Measurements from ENCODE around the gene C9orf72. TPM values are rescaled to one million over a fixed set of nuclear protein-coding genes. Genes with fewer than 3 reads are reported as not detected.

Gene C9orf72
- total and polyA plus RNA-seq, 2 of the 8 experiments (the other 6 are each of a cell fraction or from before 2014, with no cell fraction given): 7.2 to 17.5 TPM

DNA sequence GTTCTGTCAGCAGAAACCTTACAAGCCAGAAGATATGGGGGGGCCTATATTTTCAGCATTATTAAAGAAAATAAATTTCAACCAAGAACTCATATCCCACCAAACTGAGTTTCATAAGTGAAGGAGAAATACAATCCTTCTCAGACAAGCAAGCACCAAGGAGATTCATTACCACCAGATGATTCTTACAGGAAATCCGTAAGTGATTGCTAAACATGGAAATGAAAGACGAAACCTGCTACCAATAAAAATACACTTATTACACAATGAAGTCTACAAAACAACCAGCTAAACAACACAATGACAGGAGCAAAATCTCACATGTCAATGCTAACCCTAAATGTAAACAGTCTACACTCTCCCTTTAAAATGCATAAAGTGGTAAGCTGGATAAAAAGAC lies 17.8 kb upstream of the C9orf72 start:
- Histone ChIP-seq H3K23ac (ENCODE audit: insufficient read length) (no peak overlapping the region), H3K14ac (ENCODE audit: insufficient read length) (no peak overlapping the region), H2BK5ac (ENCODE audit: low read depth, low read length) (no peak overlapping the region), H3K56ac (replicated peaks; ENCODE audit: insufficient read length, low read depth, low read length) (no peak overlapping the region), H3K27ac (ENCODE audit: low read depth, low read length) (no peak overlapping the region), H3K23me2 (ENCODE audit: low read depth, low read length) (no peaks in the 10 kb centered on the region), H3K9me3 (ENCODE audit: insufficient read depth in 2 of 2, low read depth in 1 of 2, low read length in 1 of 2) (no peaks in the 10 kb centered on the region), H2AFZ (ENCODE audit: low read length) (no peak overlapping the region), H2BK120ac (replicated peaks; ENCODE audit: low read depth, low read length) (no peak overlapping the region), H4K91ac (replicated peaks; ENCODE audit: insufficient read length, low read length) (no peak overlapping the region), H3K4me1 (replicated peaks in 1 of 4; ENCODE audit: control insufficient read depth in 3 of 4, insufficient read depth in 4 of 4, low read length in 3 of 4) (no peaks in the 10 kb centered on the region), H4K5ac (ENCODE audit: insufficient read length, low read depth, low read length) (no peak overlapping the region), H2BK20ac (ENCODE audit: low read length) (no peak overlapping the region), H4K20me1 (replicated peaks in 1 of 2; ENCODE audit: control insufficient read depth in 1 of 2, insufficient read depth in 2 of 2, low read length in 2 of 2) (no peaks in the 10 kb centered on the region), H2BK15ac (ENCODE audit: low read length) (no peak overlapping the region), H2BK12ac (ENCODE audit: low read depth, low read length) (no peak overlapping the region), H3K4me3 (ENCODE audit: extremely low read depth in 1 of 4, insufficient read depth in 2 of 4, low read depth in 3 of 4, low read length in 4 of 4) (no peak overlapping the region), H3K79me2 (ENCODE audit: control insufficient read depth in 1 of 2, insufficient read depth in 2 of 2, low read length in 2 of 2) (no peaks in the 10 kb centered on the region), H3K79me1 (ENCODE audit: low read depth, low read length) (no peaks in the 10 kb centered on the region), H3K18ac (ENCODE audit: extremely low read depth, low read length) (no peak overlapping the region), H3K4me2 (ENCODE audit: insufficient read depth in 1 of 2, low read depth in 2 of 2, low read length in 2 of 2) (no peak overlapping the region), H3K27me3 (replicated peaks in 1 of 4; ENCODE audit: control insufficient read depth in 3 of 4, extremely low read depth in 1 of 4, insufficient read depth in 3 of 4, low read length in 3 of 4) (no peaks in the 10 kb centered on the region), H3K4ac (replicated peaks; ENCODE audit: insufficient read length, low read depth, low read length) (no peak overlapping the region), H3K36me3 (ENCODE audit: control insufficient read depth in 2 of 4, insufficient read depth in 4 of 4, low read length in 3 of 4) (no peaks in the 10 kb centered on the region), H3K9ac (replicated peaks in 1 of 4; ENCODE audit: extremely low read depth in 1 of 4, low read depth in 3 of 4, low read length in 3 of 4) (no peak overlapping the region), H4K8ac (ENCODE audit: extremely low read depth, insufficient read depth, low read length) (no peak overlapping the region), H2AK5ac (ENCODE audit: low read depth, low read length) (no peak overlapping the region)
- CTCF ChIA-PET (ENCODE audit: partially characterized antibody): interaction anchor here (1.1 kb wide), 1 partner anchor 15 kb away, joined by 4 read pairs; no protein-coding TSS in a partner anchor
- WGBS, 2 experiments (ENCODE audit: extremely low coverage in 1 of 2, insufficient coverage in 1 of 2, insufficient read length in 1 of 2, insufficient replicate concordance in 2 of 2, low coverage in 1 of 2, low lambda C conversion rate in 2 of 2, missing lambda C conversion rate in 1 of 2): 86% methylated on average over 2 of the region's 2 CpGs; no CpG with 5 or more reads in 1 of the 2 experiments
- FAIRE-seq (no peak), DNase-seq (ENCODE audit: low read depth in 1 of 2, low spot score in 2 of 2) (no peak)
- TF ChIP-seq KDM5A (IDR thresholded peaks at IDR 0.05; ENCODE audit: low read length) (no peak), BACH1 (IDR thresholded peaks at IDR 0.05; ENCODE audit: low read length) (no peak), CEBPB (IDR thresholded peaks at IDR 0.05; ENCODE audit: low read depth, low read length) (no peak), CHD2 (IDR thresholded peaks at IDR 0.05; ENCODE audit: low read length) (no peak), JUN (IDR thresholded peaks at IDR 0.05; ENCODE audit: low read depth, low read length) (no peak), SP4 (IDR thresholded peaks at IDR 0.05; ENCODE audit: low read length) (no peak), CTBP2 (IDR thresholded peaks at IDR 0.05; ENCODE audit: borderline replicate concordance, insufficient read depth, insufficient read length, low read length) (no peak), RAD21 (IDR thresholded peaks at IDR 0.05 in 1 of 2, conservative IDR thresholded peaks at IDR 0.05 in 1 of 2; ENCODE audit: low read depth in 2 of 2, low read length in 2 of 2) (no peak), SAP30 (IDR thresholded peaks at IDR 0.05; ENCODE audit: insufficient read depth, insufficient replicate concordance, low read length) (no peak), SUZ12 (IDR thresholded peaks at IDR 0.05; ENCODE audit: low read length) (no peak)
- POLR2A ChIA-PET (ENCODE audit: partially characterized antibody): no interaction called here
